ENCODE results near the gene NIPSNAP3A. TPM values are rescaled to one million over a fixed set of nuclear protein-coding genes. Genes with fewer than 3 reads are reported as not detected.
A peak's percentile ranks its signal among the peaks of the same experiment; 100 is the strongest.

Gene NIPSNAP3A
- total and polyA plus RNA-seq, 4 experiments from 2014 or later = 11.3 to 28.8 (median 16.8) TPM

- no peaks in the 10 kb centered on the region for H3K27me3 Mint-ChIP-seq
- Histone ChIP-seq H3K4me1 (ENCODE audit: insufficient read depth, low read length) (no peaks in the 10 kb centered on the region), H3K36me3 (ENCODE audit: insufficient read depth, low read length) (no peaks in the 10 kb centered on the region), H3K9me3 (ENCODE audit: control insufficient read depth in 1 of 2, low read length in 2 of 2) (no peaks in the 10 kb centered on the region), H3K27me3 (ENCODE audit: insufficient read depth, low read length) (no peaks in the 10 kb centered on the region), H3K4me3 (ENCODE audit: low read length in 2 of 2) (no peak overlapping the region), H3K27ac (ENCODE audit: low read depth, low read length) (no peak overlapping the region)
- H3K4me1 Mint-ChIP-seq = no peaks in the 10 kb centered on the region
- POLR2A ChIA-PET (ENCODE audit: partially characterized antibody) = no interaction called here
- intact Hi-C loops (cut with micrococcal nuclease) = no loop called here
- H3K9me3 Mint-ChIP-seq = no peaks in the 10 kb centered on the region
- peaks cover 5 to 33% of the 10 kb centered on the region in 2 donors for H3K36me3 Mint-ChIP-seq
- CTCF ChIA-PET (ENCODE audit: partially characterized antibody) = no interaction called here
- DNase-seq = no peak
- peak overlapping the region in 1 of 7 donors; percentile 61 for H3K27ac Mint-ChIP-seq
- no peak overlapping the region for H3K4me3 Mint-ChIP-seq
Observed at GRCh38 chr9:104788251-104788650, 40.8 kb downstream of the NIPSNAP3A start.

- intact Hi-C loops (cut with micrococcal nuclease) = no loop called here
- Histone ChIP-seq H3K27me3 (ENCODE audit: insufficient read depth, low read length) (no peaks in the 10 kb centered on the region), H3K4me3 (ENCODE audit: low read length in 2 of 2) (no peak overlapping the region), H3K4me1 (ENCODE audit: insufficient read depth, low read length) (no peaks in the 10 kb centered on the region), H3K27ac (ENCODE audit: low read depth, low read length) (no peak overlapping the region), H3K9me3 (ENCODE audit: control insufficient read depth in 1 of 2, low read length in 2 of 2) (no peaks in the 10 kb centered on the region), H3K36me3 (ENCODE audit: insufficient read depth, low read length) (no peaks in the 10 kb centered on the region)
- H3K27ac Mint-ChIP-seq = no peak overlapping the region
- no peak for DNase-seq
- H3K27me3 Mint-ChIP-seq = no peaks in the 10 kb centered on the region
- POLR2A ChIA-PET (ENCODE audit: partially characterized antibody) = no interaction called here
- no peaks in the 10 kb centered on the region for H3K4me1 Mint-ChIP-seq
- no peak overlapping the region for H3K4me3 Mint-ChIP-seq
- CTCF ChIA-PET (ENCODE audit: partially characterized antibody) = interaction anchor here (1.1 kb wide), 1 partner anchor 8 kb away, joined by 3 read pairs; no protein-coding TSS in a partner anchor
- no peaks in the 10 kb centered on the region for H3K9me3 Mint-ChIP-seq
- H3K36me3 Mint-ChIP-seq = peaks cover 6 to 28% of the 10 kb centered on the region in 2 donors
Observed at GRCh38 chr9:104794070-104794469, 46.6 kb downstream of the NIPSNAP3A start.

GRCh38 chr9:104795082-104795481 lies 47.6 kb downstream of the NIPSNAP3A start:
- H3K9me3 Mint-ChIP-seq = no peaks in the 10 kb centered on the region
- no peaks in the 10 kb centered on the region for H3K4me1 Mint-ChIP-seq
- no peak overlapping the region for H3K4me3 ChIP-seq (ENCODE audit: low read length in 2 of 2)
- H3K4me1 ChIP-seq (ENCODE audit: insufficient read depth, low read length) = no peaks in the 10 kb centered on the region
- H3K27me3 ChIP-seq (ENCODE audit: insufficient read depth, low read length) = no peaks in the 10 kb centered on the region
- ChIA-PET CTCF (ENCODE audit: partially characterized antibody) (no interaction called here), POLR2A (ENCODE audit: partially characterized antibody) (no interaction called here)
- H3K27ac ChIP-seq (ENCODE audit: low read depth, low read length) = no peak overlapping the region
- no peaks in the 10 kb centered on the region for H3K27me3 Mint-ChIP-seq
- peaks cover 6 to 28% of the 10 kb centered on the region in 2 donors for H3K36me3 Mint-ChIP-seq
- intact Hi-C loops (cut with micrococcal nuclease) = no loop called here
- no peak overlapping the region for H3K4me3 Mint-ChIP-seq
- H3K9me3 ChIP-seq (ENCODE audit: control insufficient read depth in 1 of 2, low read length in 2 of 2) = no peaks in the 10 kb centered on the region
- DNase-seq = no peak
- H3K36me3 ChIP-seq (ENCODE audit: insufficient read depth, low read length) = no peaks in the 10 kb centered on the region
- no peak overlapping the region for H3K27ac Mint-ChIP-seq

- no peaks in the 10 kb centered on the region for H3K36me3 ChIP-seq (ENCODE audit: insufficient read depth, low read length)
- Mint-ChIP-seq H3K9me3 (no peaks in the 10 kb centered on the region), H3K36me3 (peaks cover 6 to 26% of the 10 kb centered on the region in 2 donors), H3K4me1 (no peaks in the 10 kb centered on the region), H3K27me3 (no peaks in the 10 kb centered on the region), H3K27ac (no peak overlapping the region), H3K4me3 (no peak overlapping the region)
- no peak overlapping the region for H3K27ac ChIP-seq (ENCODE audit: low read depth, low read length)
- no peaks in the 10 kb centered on the region for H3K4me1 ChIP-seq (ENCODE audit: insufficient read depth, low read length)
- CTCF ChIA-PET (ENCODE audit: partially characterized antibody) = no interaction called here
- no peaks in the 10 kb centered on the region for H3K9me3 ChIP-seq (ENCODE audit: control insufficient read depth in 1 of 2, low read length in 2 of 2)
- POLR2A ChIA-PET (ENCODE audit: partially characterized antibody) = no interaction called here
- no peak for DNase-seq
- H3K27me3 ChIP-seq (ENCODE audit: insufficient read depth, low read length) = no peaks in the 10 kb centered on the region
- no peak overlapping the region for H3K4me3 ChIP-seq (ENCODE audit: low read length in 2 of 2)
- intact Hi-C loops (cut with micrococcal nuclease) = no loop called here
Observed at GRCh38 chr9:104795857-104796256, 48.4 kb downstream of the NIPSNAP3A start.

GRCh38 chr9:104798209-104798995 lies 50.9 kb downstream of the NIPSNAP3A start:
- intact Hi-C loops (cut with micrococcal nuclease) = no loop called here
- H3K4me3 ChIP-seq (ENCODE audit: low read length in 2 of 2) = no peak overlapping the region
- Mint-ChIP-seq H3K4me3 (no peak overlapping the region), H3K4me1 (no peaks in the 10 kb centered on the region), H3K27me3 (no peaks in the 10 kb centered on the region), H3K36me3 (peaks cover 1 to 15% of the 10 kb centered on the region in 2 donors), H3K27ac (no peak overlapping the region), H3K9me3 (no peaks in the 10 kb centered on the region)
- no peaks in the 10 kb centered on the region for H3K36me3 ChIP-seq (ENCODE audit: insufficient read depth, low read length)
- no peaks in the 10 kb centered on the region for H3K27me3 ChIP-seq (ENCODE audit: insufficient read depth, low read length)
- POLR2A ChIA-PET (ENCODE audit: partially characterized antibody) = no interaction called here
- DNase-seq = no peak
- CTCF ChIA-PET (ENCODE audit: partially characterized antibody) = no interaction called here
- H3K4me1 ChIP-seq (ENCODE audit: insufficient read depth, low read length) = no peaks in the 10 kb centered on the region
- no peak overlapping the region for H3K27ac ChIP-seq (ENCODE audit: low read depth, low read length)
- H3K9me3 ChIP-seq (ENCODE audit: control insufficient read depth in 1 of 2, low read length in 2 of 2) = no peaks in the 10 kb centered on the region

GRCh38 chr9:104800068-104800785 lies 52.7 kb downstream of the NIPSNAP3A start:
- no peak overlapping the region for H3K27ac Mint-ChIP-seq
- no peaks in the 10 kb centered on the region for H3K27me3 Mint-ChIP-seq
- Histone ChIP-seq H3K27me3 (ENCODE audit: insufficient read depth, low read length) (no peaks in the 10 kb centered on the region), H3K4me3 (ENCODE audit: low read length in 2 of 2) (no peak overlapping the region), H3K27ac (ENCODE audit: low read depth, low read length) (no peak overlapping the region), H3K36me3 (ENCODE audit: insufficient read depth, low read length) (no peaks in the 10 kb centered on the region), H3K9me3 (ENCODE audit: control insufficient read depth in 1 of 2, low read length in 2 of 2) (no peaks in the 10 kb centered on the region), H3K4me1 (ENCODE audit: insufficient read depth, low read length) (no peaks in the 10 kb centered on the region)
- H3K9me3 Mint-ChIP-seq = no peaks in the 10 kb centered on the region
- H3K36me3 Mint-ChIP-seq = peaks cover 0 to 9% of the 10 kb centered on the region in 2 donors
- H3K4me1 Mint-ChIP-seq = no peaks in the 10 kb centered on the region
- no peak overlapping the region for H3K4me3 Mint-ChIP-seq
- POLR2A ChIA-PET (ENCODE audit: partially characterized antibody) = no interaction called here
- DNase-seq = no peak
- intact Hi-C loops (cut with micrococcal nuclease) = no loop called here
- CTCF ChIA-PET (ENCODE audit: partially characterized antibody) = no interaction called here

GRCh38 chr9:104802110-104802509 lies 54.6 kb downstream of the NIPSNAP3A start:
- no peaks in the 10 kb centered on the region for H3K9me3 Mint-ChIP-seq
- no peaks in the 10 kb centered on the region for H3K4me1 ChIP-seq (ENCODE audit: insufficient read depth, low read length)
- H3K27me3 ChIP-seq (ENCODE audit: insufficient read depth, low read length) = no peaks in the 10 kb centered on the region
- no peaks in the 10 kb centered on the region for H3K9me3 ChIP-seq (ENCODE audit: control insufficient read depth in 1 of 2, low read length in 2 of 2)
- intact Hi-C loops (cut with micrococcal nuclease) = no loop called here
- peaks cover 2 to 5% of the 10 kb centered on the region in 2 donors for H3K36me3 Mint-ChIP-seq
- H3K27ac Mint-ChIP-seq = peak overlapping the region in 1 of 7 donors; percentile 12
- ChIA-PET POLR2A (ENCODE audit: partially characterized antibody) (no interaction called here), CTCF (ENCODE audit: partially characterized antibody) (no interaction called here)
- no peak for DNase-seq
- H3K27ac ChIP-seq (ENCODE audit: low read depth, low read length) = no peak overlapping the region
- H3K36me3 ChIP-seq (ENCODE audit: insufficient read depth, low read length) = no peaks in the 10 kb centered on the region
- H3K4me3 ChIP-seq (ENCODE audit: low read length in 2 of 2) = no peak overlapping the region
- no peaks in the 10 kb centered on the region for H3K27me3 Mint-ChIP-seq
- no peak overlapping the region for H3K4me3 Mint-ChIP-seq
- H3K4me1 Mint-ChIP-seq = no peaks in the 10 kb centered on the region
